ENCODE data around the gene SYP.
"Not testable (repeated sequence)": the region's sequence is repeated elsewhere in the genome, so short reads cannot be mapped to it uniquely, and the experiment has no call there.

The SYP gene

GRCh38 chrX:49161632-49162031 lies 38.4 kb downstream of the SYP start:
- H3K27ac ChIP-seq (ENCODE audit: low read depth in 2 of 2, low read length in 2 of 2), result peak overlapping the region; percentile 40 to 57
- no peak overlapping the region for H3K4me3 ChIP-seq (ENCODE audit: low read length in 2 of 2)
- H3K36me3 ChIP-seq (ENCODE audit: control insufficient read depth in 2 of 2, insufficient read depth in 2 of 2, low read length in 2 of 2), result no peaks in the 10 kb centered on the region
- H3K9ac ChIP-seq (ENCODE audit: low read depth in 1 of 2, low read length in 2 of 2), result no peak overlapping the region
- no peaks in the 10 kb centered on the region for H3K9me3 ChIP-seq (ENCODE audit: control insufficient read depth in 2 of 2, low read length in 2 of 2)
- peaks cover 5 to 14% of the 10 kb centered on the region in 2 donors for H3K4me1 ChIP-seq (ENCODE audit: control insufficient read depth in 2 of 2, insufficient read depth in 2 of 2, low read length in 2 of 2)
- no peaks in the 10 kb centered on the region for H3K27me3 ChIP-seq (ENCODE audit: control insufficient read depth in 2 of 2, insufficient read depth in 2 of 2, low read length in 2 of 2)

- Histone ChIP-seq H3K36me3 (ENCODE audit: control insufficient read depth in 2 of 2, insufficient read depth in 2 of 2, low read length in 2 of 2) (no peaks in the 10 kb centered on the region), H3K9ac (ENCODE audit: low read depth in 1 of 2, low read length in 2 of 2) (no peak overlapping the region), H3K27ac (ENCODE audit: low read depth in 2 of 2, low read length in 2 of 2) (no peak overlapping the region), H3K4me3 (ENCODE audit: low read length in 2 of 2) (no peak overlapping the region), H3K4me1 (ENCODE audit: control insufficient read depth in 2 of 2, insufficient read depth in 2 of 2, low read length in 2 of 2) (peaks cover 5 to 12% of the 10 kb centered on the region in 2 donors), H3K27me3 (ENCODE audit: control insufficient read depth in 2 of 2, insufficient read depth in 2 of 2, low read length in 2 of 2) (no peaks in the 10 kb centered on the region), H3K9me3 (ENCODE audit: control insufficient read depth in 2 of 2, low read length in 2 of 2) (no peaks in the 10 kb centered on the region)
Observed at GRCh38 chrX:49160908-49161307, 39.1 kb downstream of the SYP start.

DNA sequence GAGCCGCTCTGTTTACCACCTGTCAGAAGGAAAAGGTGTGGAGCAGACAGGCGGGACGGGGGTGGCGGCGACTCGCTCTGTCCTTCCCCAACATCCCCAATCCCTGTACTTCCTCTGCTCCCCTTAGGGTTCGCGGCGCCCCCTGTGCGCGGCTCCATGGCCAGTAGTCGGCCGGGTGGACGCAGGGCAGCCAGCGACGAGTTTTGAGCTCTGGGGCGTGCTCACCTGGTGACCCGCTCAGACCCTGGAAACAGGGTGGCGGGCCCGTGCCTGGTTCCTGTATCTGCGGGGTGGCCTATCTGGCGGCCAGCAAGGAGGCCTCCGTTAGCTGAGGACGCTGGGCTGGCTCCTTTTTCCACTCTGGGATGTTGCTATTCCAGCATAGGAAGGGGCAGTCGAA lies 42.8 kb downstream of the SYP start:
- Histone ChIP-seq H3K9me3 (ENCODE audit: control insufficient read depth in 2 of 2, low read length in 2 of 2) (no peaks in the 10 kb centered on the region), H3K36me3 (ENCODE audit: control insufficient read depth in 2 of 2, insufficient read depth in 2 of 2, low read length in 2 of 2) (no peaks in the 10 kb centered on the region), H3K27me3 (ENCODE audit: control insufficient read depth in 2 of 2, insufficient read depth in 2 of 2, low read length in 2 of 2) (no peaks in the 10 kb centered on the region), H3K27ac (ENCODE audit: low read depth in 2 of 2, low read length in 2 of 2) (no peak overlapping the region), H3K4me1 (ENCODE audit: control insufficient read depth in 2 of 2, insufficient read depth in 2 of 2, low read length in 2 of 2) (peaks cover 0 to 4% of the 10 kb centered on the region in 2 donors), H3K9ac (ENCODE audit: low read depth in 1 of 2, low read length in 2 of 2) (no peak overlapping the region), H3K4me3 (ENCODE audit: low read length in 2 of 2) (no peak overlapping the region)

- Histone ChIP-seq H3K9me3 (ENCODE audit: control insufficient read depth in 2 of 2, low read length in 2 of 2) (no peaks in the 10 kb centered on the region), H3K4me3 (ENCODE audit: low read length in 2 of 2) (peak overlapping the region; percentile 57 to 76), H3K4me1 (ENCODE audit: control insufficient read depth in 2 of 2, insufficient read depth in 2 of 2, low read length in 2 of 2) (peaks cover 0 to 4% of the 10 kb centered on the region in 2 donors), H3K27me3 (ENCODE audit: control insufficient read depth in 2 of 2, insufficient read depth in 2 of 2, low read length in 2 of 2) (no peaks in the 10 kb centered on the region), H3K36me3 (ENCODE audit: control insufficient read depth in 2 of 2, insufficient read depth in 2 of 2, low read length in 2 of 2) (no peaks in the 10 kb centered on the region), H3K27ac (ENCODE audit: low read depth in 2 of 2, low read length in 2 of 2) (peak overlapping the region; percentile 97), H3K9ac (ENCODE audit: low read depth in 1 of 2, low read length in 2 of 2) (peak overlapping the region; percentile 65 to 74)
Observed at GRCh38 chrX:49155900-49156837, 43.8 kb downstream of the SYP start.

GRCh38 chrX:49155243-49155899 lies 44.6 kb downstream of the SYP start:
- Histone ChIP-seq H3K9me3 (ENCODE audit: control insufficient read depth in 2 of 2, low read length in 2 of 2) (no peaks in the 10 kb centered on the region), H3K27me3 (ENCODE audit: control insufficient read depth in 2 of 2, insufficient read depth in 2 of 2, low read length in 2 of 2) (no peaks in the 10 kb centered on the region), H3K4me1 (ENCODE audit: control insufficient read depth in 2 of 2, insufficient read depth in 2 of 2, low read length in 2 of 2) (peaks cover 0 to 4% of the 10 kb centered on the region in 2 donors), H3K4me3 (ENCODE audit: low read length in 2 of 2) (peak overlapping the region; percentile 57 to 76), H3K9ac (ENCODE audit: low read depth in 1 of 2, low read length in 2 of 2) (peak overlapping the region; percentile 54 to 74), H3K27ac (ENCODE audit: low read depth in 2 of 2, low read length in 2 of 2) (peak overlapping the region; percentile 97), H3K36me3 (ENCODE audit: control insufficient read depth in 2 of 2, insufficient read depth in 2 of 2, low read length in 2 of 2) (no peaks in the 10 kb centered on the region)

- H3K36me3 ChIP-seq (ENCODE audit: control insufficient read depth in 2 of 2, insufficient read depth in 2 of 2, low read length in 2 of 2), result no peaks in the 10 kb centered on the region
- H3K9ac ChIP-seq (ENCODE audit: low read depth in 1 of 2, low read length in 2 of 2), result no peak overlapping the region
- H3K4me3 ChIP-seq (ENCODE audit: low read length in 2 of 2), result no peak overlapping the region
- no peak overlapping the region for H3K27ac ChIP-seq (ENCODE audit: low read depth in 2 of 2, low read length in 2 of 2)
- no peaks in the 10 kb centered on the region for H3K9me3 ChIP-seq (ENCODE audit: control insufficient read depth in 2 of 2, low read length in 2 of 2)
- no peaks in the 10 kb centered on the region for H3K27me3 ChIP-seq (ENCODE audit: control insufficient read depth in 2 of 2, insufficient read depth in 2 of 2, low read length in 2 of 2)
- peaks cover 0 to 4% of the 10 kb centered on the region in 2 donors for H3K4me1 ChIP-seq (ENCODE audit: control insufficient read depth in 2 of 2, insufficient read depth in 2 of 2, low read length in 2 of 2)
Observed at GRCh38 chrX:49153467-49153866, 46.5 kb downstream of the SYP start.

DNA sequence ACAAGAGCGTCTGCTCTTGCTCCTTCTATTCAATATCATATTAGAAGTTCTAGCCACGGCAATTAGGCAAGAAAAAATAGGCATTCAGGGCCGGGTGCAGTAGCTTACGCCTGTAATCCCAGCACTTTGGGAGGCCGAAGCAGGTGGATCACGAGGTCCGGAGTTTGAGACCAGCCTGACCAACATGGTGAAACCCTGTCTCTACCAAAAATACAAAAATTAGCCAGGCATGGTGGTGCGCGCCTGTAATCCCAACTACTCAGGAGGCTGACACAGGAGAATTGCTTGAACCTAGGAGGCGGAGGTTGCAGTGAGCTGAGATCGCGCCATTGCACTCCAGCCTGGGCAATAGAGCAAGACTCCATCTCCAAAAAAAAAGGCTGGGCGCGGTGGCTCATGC lies 50.7 kb downstream of the SYP start:
- H3K4me1 ChIP-seq (ENCODE audit: control insufficient read depth in 2 of 2, insufficient read depth in 2 of 2, low read length in 2 of 2); H3K9ac ChIP-seq (ENCODE audit: low read depth in 1 of 2, low read length in 2 of 2); H3K27me3 ChIP-seq (ENCODE audit: control insufficient read depth in 2 of 2, insufficient read depth in 2 of 2, low read length in 2 of 2); H3K36me3 ChIP-seq (ENCODE audit: control insufficient read depth in 2 of 2, insufficient read depth in 2 of 2, low read length in 2 of 2); H3K9me3 ChIP-seq (ENCODE audit: control insufficient read depth in 2 of 2, low read length in 2 of 2); H3K4me3 ChIP-seq (ENCODE audit: low read length in 2 of 2): not testable (repeated sequence)
- peak overlapping the region; percentile 80 to 82 for H3K27ac ChIP-seq (ENCODE audit: low read depth in 2 of 2, low read length in 2 of 2)

GRCh38 chrX:49148390-49149100 lies 51.4 kb downstream of the SYP start:
- not testable (repeated sequence) for H3K4me1 ChIP-seq (ENCODE audit: control insufficient read depth in 2 of 2, insufficient read depth in 2 of 2, low read length in 2 of 2); H3K4me3 ChIP-seq (ENCODE audit: low read length in 2 of 2); H3K9ac ChIP-seq (ENCODE audit: low read depth in 1 of 2, low read length in 2 of 2); H3K36me3 ChIP-seq (ENCODE audit: control insufficient read depth in 2 of 2, insufficient read depth in 2 of 2, low read length in 2 of 2); H3K27me3 ChIP-seq (ENCODE audit: control insufficient read depth in 2 of 2, insufficient read depth in 2 of 2, low read length in 2 of 2); H3K9me3 ChIP-seq (ENCODE audit: control insufficient read depth in 2 of 2, low read length in 2 of 2)
- H3K27ac ChIP-seq (ENCODE audit: low read depth in 2 of 2, low read length in 2 of 2), result peak overlapping the region; percentile 80 to 82

- peak overlapping the region; percentile 80 to 82 for H3K27ac ChIP-seq (ENCODE audit: low read depth in 2 of 2, low read length in 2 of 2)
Observed at GRCh38 chrX:49147936-49148335, 52.1 kb downstream of the SYP start.

DNA sequence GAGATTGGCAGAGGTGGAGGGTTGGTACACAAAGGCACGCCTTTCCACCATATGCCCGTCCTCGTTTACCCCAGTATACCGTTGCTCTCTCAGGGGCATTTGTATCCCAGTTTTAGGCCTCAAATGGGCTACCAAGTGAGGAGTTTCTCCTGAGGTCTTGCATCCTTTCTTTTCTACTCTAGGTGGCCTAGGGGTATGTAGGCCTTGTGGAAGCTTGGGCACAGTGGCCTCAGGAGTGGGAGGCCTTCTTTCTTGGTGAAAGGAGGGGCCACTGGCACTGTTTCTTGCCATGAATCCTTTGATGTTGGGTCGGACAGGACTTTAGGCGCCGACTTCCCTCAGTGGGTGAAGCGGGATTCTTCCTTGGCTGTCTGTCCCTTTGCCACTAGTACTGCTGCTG lies 52.7 kb downstream of the SYP start:
- H3K4me3 ChIP-seq (ENCODE audit: low read length in 2 of 2), result no peak overlapping the region
- no peaks in the 10 kb centered on the region for H3K36me3 ChIP-seq (ENCODE audit: control insufficient read depth in 2 of 2, insufficient read depth in 2 of 2, low read length in 2 of 2)

More at GRCh38 chrX:49147936-49148335, 52.1 kb downstream of the SYP start:
- Histone ChIP-seq H3K4me1 (ENCODE audit: control insufficient read depth in 2 of 2, insufficient read depth in 2 of 2, low read length in 2 of 2) (peaks cover 0 to 6% of the 10 kb centered on the region in 2 donors), H3K27me3 (ENCODE audit: control insufficient read depth in 2 of 2, insufficient read depth in 2 of 2, low read length in 2 of 2) (peaks cover 0 to 3% of the 10 kb centered on the region in 2 donors), H3K4me3 (ENCODE audit: low read length in 2 of 2) (no peak overlapping the region), H3K36me3 (ENCODE audit: control insufficient read depth in 2 of 2, insufficient read depth in 2 of 2, low read length in 2 of 2) (no peaks in the 10 kb centered on the region), H3K9me3 (ENCODE audit: control insufficient read depth in 2 of 2, low read length in 2 of 2) (no peaks in the 10 kb centered on the region), H3K9ac (ENCODE audit: low read depth in 1 of 2, low read length in 2 of 2) (no peak overlapping the region)

More for the DNA sequence above, 52.7 kb downstream of the SYP start:
- Histone ChIP-seq H3K27ac (ENCODE audit: low read depth in 2 of 2, low read length in 2 of 2) (no peak overlapping the region), H3K27me3 (ENCODE audit: control insufficient read depth in 2 of 2, insufficient read depth in 2 of 2, low read length in 2 of 2) (peaks cover 0 to 3% of the 10 kb centered on the region in 2 donors), H3K9ac (ENCODE audit: low read depth in 1 of 2, low read length in 2 of 2) (no peak overlapping the region), H3K4me1 (ENCODE audit: control insufficient read depth in 2 of 2, insufficient read depth in 2 of 2, low read length in 2 of 2) (peaks cover 0 to 6% of the 10 kb centered on the region in 2 donors), H3K9me3 (ENCODE audit: control insufficient read depth in 2 of 2, low read length in 2 of 2) (no peaks in the 10 kb centered on the region)

All from mucosa of rectum (tissue), 2 donors.